ENCODE data around the gene ANAPC15.

DNA sequence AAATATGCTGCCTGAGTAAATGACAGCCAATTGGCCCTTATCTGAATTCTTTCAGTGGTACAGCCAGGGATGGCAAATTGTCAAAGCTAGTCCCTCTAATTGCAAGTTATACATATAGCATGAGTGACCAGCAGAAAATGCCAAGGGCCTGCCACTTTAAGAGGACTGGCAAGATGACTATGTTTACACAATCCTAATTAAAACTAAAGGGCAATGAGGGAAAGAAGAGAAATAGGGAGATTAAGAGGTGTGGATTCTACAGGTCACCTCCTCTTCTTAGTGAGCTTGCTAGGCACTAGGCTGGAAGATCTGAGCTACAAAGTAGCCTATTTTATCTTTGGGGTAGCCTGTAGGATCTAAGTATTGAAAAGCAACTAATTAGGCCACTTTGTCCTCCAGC, 45.6 kb downstream of the ANAPC15 start:
- TF ChIP-seq CTCF (IDR thresholded peaks at IDR 0.05) (no peak), POLR2A (IDR thresholded peaks at IDR 0.05) (no peak)
